ENCODE measurements around the gene C18orf63.

DNA sequence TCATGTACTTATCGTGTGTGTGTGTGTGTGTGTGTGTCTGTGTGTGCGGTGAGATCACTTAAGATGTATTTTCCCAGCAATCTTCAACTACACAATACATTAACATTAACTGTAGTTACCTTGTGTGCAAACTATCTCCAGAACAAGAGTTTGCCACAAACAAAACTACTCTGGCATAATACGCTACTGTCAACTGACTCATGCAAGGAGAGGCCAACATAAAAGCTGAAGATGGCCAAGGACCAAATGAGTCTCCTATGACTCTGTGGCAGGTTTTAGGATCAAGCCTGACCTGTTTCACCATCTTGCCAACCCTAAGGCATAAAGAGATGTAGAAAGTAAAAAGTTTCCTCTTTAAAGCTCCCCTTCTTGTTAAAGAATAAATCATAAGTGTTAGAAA is 44.0 kb upstream of the C18orf63 start:
- TF ChIP-seq, protein P1, sequence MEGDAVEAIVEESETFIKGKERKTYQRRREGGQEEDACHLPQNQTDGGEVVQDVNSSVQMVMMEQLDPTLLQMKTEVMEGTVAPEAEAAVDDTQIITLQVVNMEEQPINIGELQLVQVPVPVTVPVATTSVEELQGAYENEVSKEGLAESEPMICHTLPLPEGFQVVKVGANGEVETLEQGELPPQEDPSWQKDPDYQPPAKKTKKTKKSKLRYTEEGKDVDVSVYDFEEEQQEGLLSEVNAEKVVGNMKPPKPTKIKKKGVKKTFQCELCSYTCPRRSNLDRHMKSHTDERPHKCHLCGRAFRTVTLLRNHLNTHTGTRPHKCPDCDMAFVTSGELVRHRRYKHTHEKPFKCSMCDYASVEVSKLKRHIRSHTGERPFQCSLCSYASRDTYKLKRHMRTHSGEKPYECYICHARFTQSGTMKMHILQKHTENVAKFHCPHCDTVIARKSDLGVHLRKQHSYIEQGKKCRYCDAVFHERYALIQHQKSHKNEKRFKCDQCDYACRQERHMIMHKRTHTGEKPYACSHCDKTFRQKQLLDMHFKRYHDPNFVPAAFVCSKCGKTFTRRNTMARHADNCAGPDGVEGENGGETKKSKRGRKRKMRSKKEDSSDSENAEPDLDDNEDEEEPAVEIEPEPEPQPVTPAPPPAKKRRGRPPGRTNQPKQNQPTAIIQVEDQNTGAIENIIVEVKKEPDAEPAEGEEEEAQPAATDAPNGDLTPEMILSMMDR (IDR thresholded peaks at IDR 0.05), result no peak
- no peak for TF ChIP-seq POLR2A (IDR thresholded peaks at IDR 0.05)
